Colonic mucosa (tissue), 4 donors: ENCODE results near the gene PPM1D. TPM values are rescaled to one million over a fixed set of nuclear protein-coding genes. Genes with fewer than 3 reads are reported as not detected.

Source experiments
- DNase-seq: peaks from one replicate; pipeline ENCODE4 v3.0.0-alpha.2; 2020
- H3K27ac ChIP-seq: fragments of 200-600 bp; one replicate; pipeline ENCODE4 v1.8.0; 2021
- H3K27me3 ChIP-seq: fragments of 200-600 bp; one replicate; pipeline ENCODE4 v1.8.0; 2021
- H3K36me3 ChIP-seq: fragments of 200-600 bp; one replicate; pipeline ENCODE4 v1.8.0; 2021
- H3K4me1 ChIP-seq: fragments of 200-600 bp; one replicate; pipeline ENCODE4 v1.8.0; 2021; ENCODE audit warnings: mild to moderate bottlenecking
- H3K4me3 ChIP-seq: fragments of 200-600 bp; one replicate; pipeline ENCODE4 v1.8.0; 2021
- H3K9ac ChIP-seq, 2 donors: one replicate each; pipeline ENCODE4 v1.7.0; 2013; ENCODE audit warnings: control low read depth in 2 of 2, low read depth in 2 of 2, low read length in 2 of 2
- H3K9me3 ChIP-seq: fragments of 200-600 bp; one replicate; pipeline ENCODE4 v1.8.0; 2021
- CTCF ChIP-seq: fragments of 200-600 bp; IDR thresholded peaks from one replicate; pipeline ENCODE4 v1.8.0; 2022; ENCODE audit warnings: antibody characterized with exemption, mild to moderate bottlenecking
- intact Hi-C: fragments of 100-400 bp; cut with DNase I; formaldehyde crosslinking; loops from one replicate; pipeline ENCODE4 v1.14.1; 2022
- total RNA-seq, 2 donors: library from RNA; stranded (reverse); fragmentation: NEBNext Ultra II Directional in 1 of 2; extraction: Animal tissue kit (Norgen Biotek cat#: 25700) in 1 of 2; gene quantifications; one replicate each; pipeline ENCODE4 v1.2.1, GENCODE V29; 2021
- donor health status: healthy.
- donor health status: DM: no; HTN: no; CAD: no.
- donor health status: DM: no; HTN: no; CAD: no.

The PPM1D gene
- total RNA-seq, 2 donors from 2014 or later = 21.2 to 22.8 TPM

- H3K4me3 ChIP-seq = no peak overlapping the region
- no peak overlapping the region for H3K27ac ChIP-seq
- no peaks in the 10 kb centered on the region for H3K4me1 ChIP-seq
- H3K9me3 ChIP-seq = no peaks in the 10 kb centered on the region
- H3K9ac ChIP-seq = no peak overlapping the region
- H3K36me3 ChIP-seq = no peaks in the 10 kb centered on the region
- no peak for DNase-seq
- TF ChIP-seq CTCF = no peak
- intact Hi-C loops = no loop called here
- no peaks in the 10 kb centered on the region for H3K27me3 ChIP-seq
Measured at GRCh38 chr17:60713608-60714007, 113.6 kb downstream of the PPM1D start.

Other genes starting within 250 kb of the PPM1D start
- gene USP32, start 208.1 kb upstream of the PPM1D start, total RNA-seq = 10 to 100 TPM; 28.9 to 52.1 TPM
- not detected for gene CHCT1, start 177.7 kb upstream of the PPM1D start, total RNA-seq
- 10 to 100 TPM; 26.7 to 42.0 TPM for gene APPBP2, start 74.0 kb upstream of the PPM1D start, total RNA-seq
- gene BCAS3, start 77.7 kb downstream of the PPM1D start, total RNA-seq = 10 to 100 TPM; 11.0 to 17.8 TPM